ENCODE data around the gene PRRX2.
"Not testable (repeated sequence)": the region's sequence is repeated elsewhere in the genome, so short reads cannot be mapped to it uniquely, and the experiment has no call there.

PRRX2 gene

GRCh38 chr9:129655154-129655553 lies 10.3 kb upstream of the PRRX2 start:
- no peak for TF ChIP-seq CTCF (IDR thresholded peaks at IDR 0.05; ENCODE audit: low read depth, low read length, missing control alignments)
- DNase-seq (ENCODE audit: low read depth), result no peak
- no peak overlapping the region for H3K4me3 ChIP-seq (ENCODE audit: low read depth, low read length)

DNA sequence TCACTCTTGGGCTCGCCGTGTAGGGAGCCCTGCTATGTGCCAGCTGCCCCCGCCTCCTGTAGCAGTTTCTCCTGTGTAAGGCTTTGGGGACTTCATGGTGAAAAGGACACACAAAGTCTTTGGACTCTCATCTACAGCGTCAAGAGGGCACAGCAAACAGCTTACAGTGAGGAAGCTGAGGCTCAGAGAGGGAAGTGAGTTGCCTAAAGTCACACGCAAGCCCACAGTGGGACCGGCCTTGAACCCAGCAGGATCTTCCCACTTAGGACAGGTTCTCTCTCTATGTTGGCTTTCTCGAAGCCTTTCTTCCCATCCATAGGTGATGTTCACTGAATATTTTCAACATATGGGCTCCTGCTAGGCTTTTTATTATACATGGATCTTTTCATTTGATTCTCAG lies 9.8 kb upstream of the PRRX2 start:
- no peak for TF ChIP-seq CTCF (IDR thresholded peaks at IDR 0.05; ENCODE audit: low read depth, low read length, missing control alignments)
- H3K4me3 ChIP-seq (ENCODE audit: low read depth, low read length), result no peak overlapping the region
- no peak for DNase-seq (ENCODE audit: low read depth)

- DNase-seq (ENCODE audit: low read depth), result no peak
- H3K4me3 ChIP-seq (ENCODE audit: low read depth, low read length), result no peak overlapping the region
- no peak for TF ChIP-seq CTCF (IDR thresholded peaks at IDR 0.05; ENCODE audit: low read depth, low read length, missing control alignments)
Measured at GRCh38 chr9:129656795-129657390, 8.6 kb upstream of the PRRX2 start.

DNA sequence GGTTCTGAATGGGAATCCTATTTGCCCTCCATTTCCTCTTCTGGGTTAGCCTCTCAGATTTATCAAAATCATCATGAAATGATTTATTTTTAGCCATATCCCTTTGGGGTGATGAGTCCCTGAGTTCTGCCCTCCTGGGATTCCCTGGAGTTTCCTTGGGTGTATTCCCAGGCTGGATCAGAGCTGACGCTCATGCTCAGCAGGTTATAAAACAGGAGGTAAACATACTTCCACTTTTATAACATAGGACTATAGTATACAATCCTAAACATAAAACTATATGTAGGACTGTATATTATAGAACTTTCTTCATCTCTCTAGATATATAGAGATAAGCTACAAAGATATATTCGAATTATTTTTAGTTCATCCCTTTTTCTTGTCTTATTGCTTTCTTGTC lies 4.4 kb upstream of the PRRX2 start:
- H3K4me3 ChIP-seq (ENCODE audit: low read depth, low read length), result no peak overlapping the region
- TF ChIP-seq CTCF (IDR thresholded peaks at IDR 0.05; ENCODE audit: low read depth, low read length, missing control alignments), result no peak
- DNase-seq (ENCODE audit: low read depth), result no peak

DNA sequence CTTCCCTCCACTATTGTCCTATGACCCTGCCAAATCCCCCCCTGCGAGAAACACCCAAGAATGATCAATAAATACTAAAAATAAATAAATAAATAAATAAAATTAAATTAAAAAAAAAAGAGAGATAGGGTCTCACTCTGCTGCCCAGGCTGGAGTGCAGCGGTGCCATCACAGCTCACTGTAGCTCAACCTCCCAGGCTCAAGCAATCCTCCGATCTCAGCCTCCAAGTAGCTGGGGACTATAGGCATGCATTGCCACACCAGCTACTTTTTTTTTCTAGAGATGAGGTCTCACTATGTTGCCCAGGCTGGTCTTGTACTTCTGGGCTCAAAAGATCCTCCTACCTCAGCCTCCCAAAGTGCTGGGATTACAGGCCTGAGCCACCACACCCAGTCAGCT lies 3.2 kb upstream of the PRRX2 start:
- not testable (repeated sequence) for DNase-seq (ENCODE audit: low read depth)

DNA sequence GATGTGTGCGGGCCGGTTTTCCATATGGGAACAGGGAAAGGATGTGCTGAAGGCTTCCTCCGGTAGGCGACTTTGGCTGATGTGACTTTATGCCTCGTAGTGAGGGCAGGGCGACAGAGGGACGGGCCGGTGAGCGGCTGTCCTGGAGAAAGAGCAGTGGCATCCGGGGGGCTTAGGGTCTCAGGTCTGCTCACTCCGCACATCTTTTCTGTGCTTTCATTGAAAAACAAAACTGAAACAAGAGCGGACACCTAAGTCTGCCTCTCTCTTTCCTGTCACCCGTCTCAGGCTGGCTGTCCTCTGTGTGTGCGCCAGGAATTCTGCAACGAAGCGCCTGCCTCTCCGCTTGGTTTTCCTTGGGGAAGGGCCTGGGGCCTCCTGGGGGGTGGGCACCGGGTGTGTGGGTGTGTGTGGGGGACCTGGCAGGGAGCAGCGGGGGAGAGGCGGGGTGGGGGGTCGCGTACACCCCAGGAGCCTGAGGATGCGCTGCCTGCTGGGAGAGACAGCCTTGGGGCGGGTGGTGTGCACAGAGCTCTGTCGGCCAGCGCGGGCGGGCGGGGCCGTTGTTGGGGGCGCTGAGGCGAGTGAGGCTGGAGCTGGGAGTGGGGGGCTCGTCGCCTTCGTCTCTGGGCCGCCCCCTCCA lies 580 bp upstream of the PRRX2 start:
- H3K4me3 ChIP-seq (ENCODE audit: low read depth, low read length), result no peak overlapping the region

More for the DNA sequence above, 3.2 kb upstream of the PRRX2 start:
- H3K4me3 ChIP-seq (ENCODE audit: low read depth, low read length), result not testable (repeated sequence)

More for the DNA sequence above, 580 bp upstream of the PRRX2 start:
- DNase-seq (ENCODE audit: low read depth), result no peak
- no peak for TF ChIP-seq CTCF (IDR thresholded peaks at IDR 0.05; ENCODE audit: low read depth, low read length, missing control alignments)

Data from GM12864 (cell line).